KOPT-K1 (cell line): Measurements from ENCODE around the gene FAM186B.

Source experiments
- H3K27ac ChIP-seq: fragments of 200-600 bp; sonication (generic); 2 replicates; pipeline ENCODE4 v1.5.1; 2016; ENCODE audit warnings: antibody characterized with exemption, mild to moderate bottlenecking, low read depth, low read length; ENCODE audit not compliant: poor library complexity, severe bottlenecking
- H3K36me3 ChIP-seq: fragments of 200-600 bp; sonication (generic); 2 replicates; pipeline ENCODE4 v1.5.1; 2017; ENCODE audit warnings: antibody characterized with exemption, mild to moderate bottlenecking, low read length, moderate library complexity; ENCODE audit not compliant: insufficient read depth
- H3K9me3 ChIP-seq: fragments of 200-600 bp; sonication (generic); 2 replicates; pipeline ENCODE4 v1.5.1; 2017; ENCODE audit warnings: antibody characterized with exemption, low read length, mild to moderate bottlenecking; ENCODE audit not compliant: insufficient read depth, poor library complexity, severe bottlenecking

The FAM186B gene

DNA sequence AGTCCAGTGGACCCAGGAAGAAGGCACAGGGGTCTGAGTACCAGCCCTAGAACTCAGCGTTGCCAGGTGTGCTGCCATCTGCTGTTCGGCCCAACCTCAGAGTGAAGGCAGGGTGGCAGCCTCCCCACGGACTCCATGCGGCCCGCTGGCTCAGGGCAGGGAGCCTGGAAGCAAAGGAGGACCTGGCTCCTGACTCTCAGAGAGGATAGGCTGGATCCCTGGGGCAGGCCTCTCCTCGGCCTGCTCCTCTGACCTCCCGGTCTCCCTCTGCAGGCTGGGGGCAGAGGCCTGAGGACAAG, 47.6 kb downstream of the FAM186B start:
- Histone ChIP-seq H3K27ac (no peak overlapping the region), H3K9me3 (no peaks in the 10 kb centered on the region), H3K36me3 (peaks cover 72% of the 10 kb centered on the region)

DNA sequence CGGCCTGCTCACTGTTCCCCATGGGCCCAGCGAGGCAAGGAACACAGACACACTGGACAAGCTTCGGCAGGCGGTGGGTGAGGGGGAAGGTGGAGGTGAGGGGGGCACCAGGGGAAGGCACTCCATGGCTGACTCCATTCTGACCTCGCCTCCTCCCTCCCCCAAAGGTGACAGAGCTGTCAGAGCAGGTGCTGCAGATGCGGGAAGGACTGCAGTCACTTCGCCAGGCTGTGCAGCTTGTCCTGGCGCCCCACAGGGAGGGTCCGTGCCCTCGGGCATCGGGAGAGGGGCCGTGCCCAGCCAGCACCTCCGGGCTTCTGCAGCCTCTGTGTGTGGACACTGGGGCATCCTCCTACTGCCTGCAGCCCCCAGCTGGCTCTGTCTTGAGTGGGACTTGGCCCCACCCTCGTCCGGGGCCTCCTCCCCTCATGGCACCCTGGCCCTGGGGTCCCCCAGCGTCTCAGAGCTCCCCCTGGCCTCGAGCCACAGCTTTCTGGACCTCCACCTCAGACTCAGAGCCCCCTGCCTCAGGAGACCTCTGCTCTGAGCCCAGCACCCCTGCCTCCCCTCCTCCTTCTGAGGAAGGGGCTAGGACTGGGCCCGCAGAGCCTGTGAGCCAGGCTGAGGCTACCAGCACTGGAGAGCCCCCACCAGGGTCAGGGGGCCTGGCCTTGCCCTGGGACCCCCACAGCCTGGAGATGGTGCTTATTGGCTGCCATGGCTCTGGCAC, 48.1 kb downstream of the FAM186B start:
- Histone ChIP-seq H3K36me3 (peaks cover 67% of the 10 kb centered on the region), H3K9me3 (no peaks in the 10 kb centered on the region), H3K27ac (no peak overlapping the region)

GRCh38 chr12:49556391-49557186, 48.9 kb downstream of the FAM186B start:
- Histone ChIP-seq H3K36me3 (peaks cover 60% of the 10 kb centered on the region), H3K9me3 (no peaks in the 10 kb centered on the region), H3K27ac (no peak overlapping the region)

GRCh38 chr12:49555631-49556390, 49.6 kb downstream of the FAM186B start:
- H3K36me3 ChIP-seq: peaks cover 52% of the 10 kb centered on the region
- H3K9me3 ChIP-seq: no peaks in the 10 kb centered on the region
- no peak overlapping the region for H3K27ac ChIP-seq

GRCh38 chr12:49554266-49554665, 51.2 kb downstream of the FAM186B start:
- Histone ChIP-seq H3K9me3 (no peaks in the 10 kb centered on the region), H3K36me3 (peaks cover 36% of the 10 kb centered on the region)

DNA sequence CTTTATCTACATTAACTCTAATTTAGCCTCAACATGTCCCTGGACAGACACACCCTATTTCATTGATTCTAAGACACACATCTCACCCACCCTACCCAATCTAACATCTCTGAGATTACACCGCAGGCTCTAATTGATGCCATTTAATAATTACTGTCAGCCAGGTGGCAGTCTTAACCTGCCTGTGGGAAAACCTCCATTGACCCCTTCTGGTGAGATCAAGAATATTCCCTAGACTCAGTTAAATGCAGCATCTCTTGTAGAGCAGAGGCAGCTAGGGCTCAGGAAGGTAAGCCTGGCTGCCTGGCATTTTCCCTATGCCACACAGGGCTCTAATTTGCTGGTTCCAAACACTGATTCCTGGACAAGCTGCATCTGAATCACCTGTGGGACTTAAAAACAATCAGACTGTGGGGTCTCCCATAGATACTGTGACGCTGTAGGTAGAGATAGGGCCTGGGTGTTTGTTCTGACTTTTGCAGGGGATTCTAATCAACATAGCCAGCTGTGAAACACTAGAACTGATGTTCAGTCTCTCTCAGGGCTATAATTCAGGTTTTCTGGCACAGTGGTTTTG, 51.8 kb downstream of the FAM186B start:
- peaks cover 30% of the 10 kb centered on the region for H3K36me3 ChIP-seq
- H3K9me3 ChIP-seq: no peaks in the 10 kb centered on the region
- no peak overlapping the region for H3K27ac ChIP-seq

More at GRCh38 chr12:49554266-49554665, 51.2 kb downstream of the FAM186B start:
- no peak overlapping the region for H3K27ac ChIP-seq

GRCh38 chr12:49552899-49553298, 52.5 kb downstream of the FAM186B start:
- peaks cover 23% of the 10 kb centered on the region for H3K36me3 ChIP-seq

DNA sequence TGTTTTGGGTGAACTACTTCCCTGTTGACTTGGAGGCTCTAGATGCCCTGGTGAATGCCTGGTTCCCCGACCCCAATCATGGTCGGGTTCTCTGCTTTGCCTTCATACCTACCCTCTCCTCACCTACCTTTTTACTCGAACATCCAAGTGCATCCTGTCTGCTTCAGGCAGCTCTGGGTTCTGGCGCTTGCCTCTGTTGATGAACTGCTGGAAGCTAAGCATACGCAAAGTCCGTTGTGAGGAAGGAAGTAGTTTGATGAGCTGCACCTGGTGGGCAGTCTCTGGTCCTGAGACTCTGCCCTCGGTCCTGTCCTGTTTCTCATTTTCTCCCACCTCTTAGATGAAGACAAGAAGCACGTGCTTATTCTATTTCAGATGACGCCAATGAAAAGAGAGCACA, 53.0 kb downstream of the FAM186B start:
- no peak overlapping the region for H3K27ac ChIP-seq

More at GRCh38 chr12:49552899-49553298, 52.5 kb downstream of the FAM186B start:
- Histone ChIP-seq H3K9me3 (no peaks in the 10 kb centered on the region), H3K27ac (no peak overlapping the region)

GRCh38 chr12:49552014-49552413, 53.4 kb downstream of the FAM186B start:
- Histone ChIP-seq H3K9me3 (no peaks in the 10 kb centered on the region), H3K27ac (no peak overlapping the region), H3K36me3 (peaks cover 14% of the 10 kb centered on the region)

More for the DNA sequence above, 53.0 kb downstream of the FAM186B start:
- Histone ChIP-seq H3K36me3 (peaks cover 18% of the 10 kb centered on the region), H3K9me3 (no peaks in the 10 kb centered on the region)

DNA sequence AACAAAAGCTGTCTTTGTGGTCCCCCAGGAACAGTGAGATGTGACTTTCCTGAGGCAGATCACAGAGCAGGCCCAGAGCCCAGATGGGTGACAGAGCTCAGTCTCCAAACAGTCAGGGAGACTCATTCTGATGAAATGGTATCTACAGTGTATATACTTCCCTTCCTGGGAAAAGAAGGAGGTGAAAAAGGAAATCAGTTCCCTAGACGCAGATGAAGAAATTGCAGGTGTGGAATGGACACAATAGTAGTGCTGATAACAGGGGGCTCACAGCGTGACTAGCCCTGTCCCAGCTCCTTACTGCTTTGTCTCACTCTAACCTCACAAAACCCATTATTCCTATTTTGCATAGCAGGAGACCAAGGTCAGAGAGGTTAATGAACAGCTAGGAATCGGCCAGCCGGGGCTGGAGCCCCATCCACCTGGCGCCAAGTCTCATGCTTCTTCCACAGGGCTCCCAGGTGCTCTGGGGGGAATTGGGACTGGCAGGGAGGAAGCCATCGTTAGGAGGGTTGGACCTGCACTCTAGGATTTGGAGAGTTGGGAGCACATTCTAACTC, 54.7 kb downstream of the FAM186B start:
- no peak overlapping the region for H3K27ac ChIP-seq
- H3K36me3 ChIP-seq: peaks cover 2% of the 10 kb centered on the region; the same call in 1 of the 2 replicates
- H3K9me3 ChIP-seq: no peaks in the 10 kb centered on the region

DNA sequence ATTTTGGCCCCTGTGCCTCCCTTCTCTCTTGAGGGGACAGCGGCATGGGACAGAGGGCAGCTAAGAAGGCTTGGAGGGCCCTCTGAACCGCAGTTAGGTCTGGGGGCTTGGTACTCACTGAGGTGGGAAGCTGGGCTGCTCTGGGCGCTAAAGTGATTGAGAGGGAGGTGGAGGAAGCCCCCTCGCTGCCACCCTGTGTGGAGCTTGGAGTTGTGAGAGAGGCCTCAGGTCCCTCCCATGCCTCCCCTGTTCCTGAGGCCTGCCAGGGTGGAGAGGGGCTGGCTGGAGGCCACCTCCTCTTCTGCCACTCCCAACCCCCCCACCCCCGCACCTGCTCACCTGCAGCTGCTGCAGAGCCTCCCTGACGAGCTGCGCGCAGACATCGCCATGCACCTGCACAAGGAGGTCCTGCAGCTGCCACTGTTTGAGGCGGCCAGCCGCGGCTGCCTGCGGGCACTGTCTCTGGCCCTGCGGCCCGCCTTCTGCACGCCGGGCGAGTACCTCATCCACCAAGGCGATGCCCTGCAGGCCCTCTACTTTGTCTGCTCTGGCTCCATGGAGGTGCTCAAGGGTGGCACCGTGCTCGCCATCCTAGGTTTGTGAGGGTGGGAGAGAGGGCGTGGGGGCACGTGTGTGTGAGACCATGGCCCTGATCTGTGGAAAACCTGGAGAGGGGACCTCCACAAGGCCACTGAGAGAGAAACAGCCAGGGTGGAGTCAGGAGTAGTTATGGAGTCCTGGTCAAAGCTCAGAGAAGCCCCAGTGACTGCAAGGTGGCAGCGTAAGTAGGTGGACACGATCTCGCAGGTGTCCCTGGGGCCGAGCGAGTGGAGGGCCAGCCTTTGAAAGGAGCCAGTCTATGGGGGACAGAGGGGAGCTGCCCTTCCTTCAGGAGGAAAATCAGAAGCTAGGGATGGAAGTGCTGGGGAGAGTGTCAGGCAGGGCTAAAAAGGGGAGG, 55.4 kb downstream of the FAM186B start:
- Histone ChIP-seq H3K27ac (no peak overlapping the region), H3K36me3 (no peaks in the 10 kb centered on the region), H3K9me3 (no peaks in the 10 kb centered on the region)

DNA sequence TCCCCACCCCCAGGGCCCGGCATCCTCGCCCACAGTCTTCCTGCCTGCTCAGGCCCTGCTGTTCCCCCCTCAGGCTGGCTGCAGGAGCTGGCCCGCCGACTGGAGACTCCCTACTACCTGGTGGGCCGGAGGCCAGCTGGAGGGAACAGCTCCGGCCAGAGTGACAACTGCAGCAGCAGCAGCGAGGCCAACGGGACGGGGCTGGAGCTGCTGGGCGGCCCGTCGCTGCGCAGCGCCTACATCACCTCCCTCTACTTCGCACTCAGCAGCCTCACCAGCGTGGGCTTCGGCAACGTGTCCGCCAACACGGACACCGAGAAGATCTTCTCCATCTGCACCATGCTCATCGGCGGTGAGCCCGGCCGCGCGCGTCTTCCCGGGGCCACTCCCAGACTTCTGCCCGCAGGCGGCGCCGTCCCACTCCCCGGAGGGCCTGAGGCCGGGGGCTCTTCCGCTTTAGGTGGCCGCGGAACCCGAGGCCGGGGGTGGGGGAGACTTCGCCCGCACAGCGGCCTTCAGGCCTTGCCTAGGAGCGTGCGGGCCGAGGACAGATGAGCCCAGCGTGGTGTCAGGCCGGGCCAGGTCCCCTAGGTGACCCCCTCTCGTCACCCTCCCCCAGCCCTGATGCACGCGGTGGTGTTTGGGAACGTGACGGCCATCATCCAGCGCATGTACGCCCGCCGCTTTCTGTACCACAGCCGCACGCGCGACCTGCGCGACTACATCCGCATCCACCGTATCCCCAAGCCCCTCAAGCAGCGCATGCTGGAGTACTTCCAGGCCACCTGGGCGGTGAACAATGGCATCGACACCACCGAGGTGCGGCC, 56.4 kb downstream of the FAM186B start:
- Histone ChIP-seq H3K9me3 (no peaks in the 10 kb centered on the region), H3K36me3 (no peaks in the 10 kb centered on the region), H3K27ac (no peak overlapping the region)

DNA sequence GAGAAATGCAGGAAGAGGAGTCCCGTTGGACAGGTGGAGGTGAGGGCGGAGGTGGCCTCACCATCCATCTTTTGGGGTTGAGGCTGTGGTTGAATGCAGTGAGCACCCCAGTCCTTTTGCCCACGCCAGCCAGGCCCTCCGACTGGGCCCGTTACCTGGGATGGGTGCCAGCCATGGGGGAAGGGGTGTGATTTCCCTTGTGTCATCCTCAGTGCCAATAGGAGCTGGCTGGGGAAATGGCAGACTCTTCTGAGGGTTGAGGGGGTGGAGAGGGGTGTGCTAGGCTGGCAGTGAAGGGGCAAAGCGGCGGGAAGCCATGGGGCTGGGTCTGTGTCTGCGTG, 57.0 kb downstream of the FAM186B start:
- Histone ChIP-seq H3K27ac (no peak overlapping the region), H3K9me3 (no peaks in the 10 kb centered on the region), H3K36me3 (no peaks in the 10 kb centered on the region)
